Neural cell (in vitro differentiated cells): ENCODE results near the gene MYO6. TPM values are rescaled to one million over a fixed set of nuclear protein-coding genes. Genes with fewer than 3 reads are reported as not detected.

Experiments used
- H2AFZ ChIP-seq: fragments of 200-600, 300-800 bp; sonication (generic), shearing (Covaris generic); 2 replicates; pipeline ENCODE4 v1.6.0; 2014; ENCODE audit warnings: low read depth, mild to moderate bottlenecking, antibody characterized with exemption, low read length, moderate library complexity
- H3F3A ChIP-seq: fragments of 200-600 bp; shearing (Covaris generic); 2 replicates; pipeline ENCODE4 v1.6.1; 2016; ENCODE audit warnings: mild to moderate bottlenecking, moderate library complexity, mixed read lengths, antibody characterized with exemption, low read length; ENCODE audit not compliant: insufficient read depth, poor library complexity, severe bottlenecking
- H3K27ac ChIP-seq: fragments of 200-600, 300-800 bp; sonication (generic), shearing (Covaris generic); 2 replicates; pipeline ENCODE4 v1.5.1; 2014; ENCODE audit warnings: mild to moderate bottlenecking, low read length, moderate library complexity
- H3K27me3 ChIP-seq: fragments of 300-800, 200-600 bp; sonication (generic), shearing (Covaris generic); 2 replicates; pipeline ENCODE4 v1.6.0; 2014; ENCODE audit warnings: mild to moderate bottlenecking, low read depth, low read length, moderate library complexity; ENCODE audit not compliant: insufficient read depth
- H3K36me3 ChIP-seq: fragments of 300-800, 200-600 bp; sonication (generic), shearing (Covaris generic); 2 replicates; pipeline ENCODE4 v1.5.1; 2014; ENCODE audit warnings: mild to moderate bottlenecking, antibody characterized with exemption, low read length, moderate library complexity; ENCODE audit not compliant: insufficient read depth
- H3K4me2 ChIP-seq: fragments of 300-800, 200-600 bp; sonication (generic), shearing (Covaris generic); 2 replicates; pipeline ENCODE4 v1.6.0; 2014; ENCODE audit warnings: mild to moderate bottlenecking, low read length
- H3K4me3 ChIP-seq: fragments of 300-800, 200-600 bp; sonication (generic), shearing (Covaris generic); 2 replicates; pipeline ENCODE4 v1.5.1; 2014; ENCODE audit warnings: mild to moderate bottlenecking, low read length, moderate library complexity
- H3K79me2 ChIP-seq: fragments of 200-600 bp; shearing (Covaris generic); replicated peaks from 2 replicates; pipeline ENCODE4 v1.6.0; 2014; ENCODE audit warnings: mild to moderate bottlenecking, low read length, moderate library complexity; ENCODE audit not compliant: insufficient read depth
- H3K9ac ChIP-seq: fragments of 300-800, 200-600 bp; sonication (generic), shearing (Covaris generic); 2 replicates; pipeline ENCODE4 v1.6.1; 2016; ENCODE audit warnings: mild to moderate bottlenecking, low read length, mixed read lengths
- H3K9me2 ChIP-seq: fragments of 200-600 bp; shearing (Covaris generic); 2 replicates; pipeline ENCODE4 v1.6.1; 2016; ENCODE audit warnings: mild to moderate bottlenecking, low read length, mixed read lengths; ENCODE audit not compliant: insufficient read depth
- H3K9me3 ChIP-seq: fragments of 200-600, 300-800 bp; sonication (generic), shearing (Covaris generic); 2 replicates; pipeline ENCODE4 v1.6.1; 2016; ENCODE audit warnings: mild to moderate bottlenecking, mixed run types, low read length, moderate library complexity, mixed read lengths
- H4K20me1 ChIP-seq: fragments of 200-600 bp; shearing (Covaris generic); 2 replicates; pipeline ENCODE4 v1.6.1; 2016; ENCODE audit warnings: mild to moderate bottlenecking, mixed run types; ENCODE audit not compliant: insufficient read depth
- CTCF ChIP-seq: fragments of 450-650 bp; IDR thresholded peaks from 2 replicates; pipeline ENCODE4 v1.5.1; 2014; ENCODE audit warnings: antibody characterized with exemption, mild to moderate bottlenecking, moderate library complexity; ENCODE audit not compliant: poor library complexity, severe bottlenecking
- EP300 ChIP-seq: fragments of 450-650 bp; conservative IDR thresholded peaks from 2 replicates; pipeline ENCODE4 v1.6.1; 2014; ENCODE audit warnings: antibody characterized with exemption, mild to moderate bottlenecking, moderate library complexity; ENCODE audit not compliant: poor library complexity, severe bottlenecking
- EZH2 ChIP-seq: fragments of 200-600, 300-800 bp; shearing (Covaris generic), sonication (generic); IDR thresholded peaks from 2 replicates; pipeline ENCODE4 v1.6.1; 2014; ENCODE audit warnings: antibody characterized with exemption, low read length, borderline replicate concordance, mild to moderate bottlenecking; ENCODE audit not compliant: insufficient read depth, poor library complexity, severe bottlenecking
- MXI1 ChIP-seq: fragments of 450-650 bp; conservative IDR thresholded peaks from 2 replicates; pipeline ENCODE4 v1.6.1; 2014; ENCODE audit warnings: antibody characterized with exemption, mild to moderate bottlenecking; ENCODE audit not compliant: poor library complexity, severe bottlenecking
- POLR2AphosphoS5 ChIP-seq: IDR thresholded peaks from 2 replicates; pipeline ENCODE4 v1.6.1; 2012
- RAD21 ChIP-seq: fragments of 450-650 bp; conservative IDR thresholded peaks from 2 replicates; pipeline ENCODE4 v1.6.1; 2014; ENCODE audit warnings: antibody characterized with exemption, mild to moderate bottlenecking, moderate library complexity
- REST ChIP-seq: IDR thresholded peaks from 2 replicates; pipeline ENCODE4 v1.6.1; 2012; ENCODE audit warnings: borderline replicate concordance
- SMC3 ChIP-seq: fragments of 450-650 bp; conservative IDR thresholded peaks from 2 replicates; pipeline ENCODE4 v1.6.1; 2014; ENCODE audit warnings: antibody characterized with exemption, mild to moderate bottlenecking, moderate library complexity; ENCODE audit not compliant: poor library complexity
- TAF1 ChIP-seq: IDR thresholded peaks from 2 replicates; pipeline ENCODE4 v1.6.1; 2012; ENCODE audit warnings: low read depth
- polyA plus RNA-seq: library from polyadenylated mRNA; depleted of rRNA; stranded (reverse); fragments of >200 nt; gene quantifications from 2 replicates; pipeline ENCODE4 v1.2.3, GENCODE V29; 2014

Gene MYO6
- polyA plus RNA-seq, 1 donor from 2014 or later = 49.1 TPM

GRCh38 chr6:75874224-75874623 is 125.2 kb downstream of the MYO6 start:
- Histone ChIP-seq H3K27me3 (no peaks in the 10 kb centered on the region), H3K9me2 (no peaks in the 10 kb centered on the region), H3K4me3 (no peak overlapping the region), H3K27ac (no peak overlapping the region), H3K9me3 (no peaks in the 10 kb centered on the region), H2AFZ (no peak overlapping the region), H3F3A (no peaks in the 10 kb centered on the region), H3K79me2 (no peaks in the 10 kb centered on the region), H3K9ac (no peak overlapping the region), H4K20me1 (no peaks in the 10 kb centered on the region), H3K4me2 (no peak overlapping the region), H3K36me3 (no peaks in the 10 kb centered on the region)
- TF ChIP-seq CTCF (no peak), EP300 (no peak), MXI1 (no peak), TAF1 (no peak), POLR2AphosphoS5 (no peak), EZH2 (no peak), SMC3 (no peak), RAD21 (no peak), REST (no peak)

- Histone ChIP-seq H2AFZ (no peak overlapping the region), H3K79me2 (no peaks in the 10 kb centered on the region), H3K36me3 (no peaks in the 10 kb centered on the region), H3K27ac (no peak overlapping the region), H3K4me2 (no peak overlapping the region), H3K9me3 (no peaks in the 10 kb centered on the region), H3K4me3 (no peak overlapping the region), H3K9me2 (no peaks in the 10 kb centered on the region), H3F3A (no peaks in the 10 kb centered on the region), H3K9ac (no peak overlapping the region), H3K27me3 (no peaks in the 10 kb centered on the region), H4K20me1 (no peaks in the 10 kb centered on the region)
- TF ChIP-seq EZH2 = no peak
- no peak for TF ChIP-seq MXI1
- TF ChIP-seq CTCF = no peak
- no peak for TF ChIP-seq SMC3
- no peak for TF ChIP-seq EP300
- TF ChIP-seq POLR2AphosphoS5 = no peak
Observed at GRCh38 chr6:75876152-75876551, 127.1 kb downstream of the MYO6 start.
